GM12878 (cell line): Measurements from ENCODE around the gene B4GALT3.

Experiments
- DPF2 ChIP-seq: fragments of 450-650 bp; IDR thresholded peaks from 2 replicates; pipeline ENCODE4 v1.6.1; 2017; ENCODE audit warnings: mild to moderate bottlenecking
- FOXM1 ChIP-seq: IDR thresholded peaks from 2 replicates; pipeline ENCODE4 v1.6.1; 2012; ENCODE audit warnings: low read depth, mild to moderate bottlenecking, inconsistent platforms, low read length, moderate library complexity
- GATAD2B ChIP-seq: fragments of 450-650 bp; conservative IDR thresholded peaks from 2 replicates; pipeline ENCODE4 v1.6.1; 2017; ENCODE audit warnings: low read depth, mild to moderate bottlenecking, moderate library complexity
- JUNB ChIP-seq: IDR thresholded peaks from 2 replicates; pipeline ENCODE4 v1.6.1; 2016; ENCODE audit warnings: antibody characterized with exemption, mild to moderate bottlenecking
- MAX ChIP-seq: IDR thresholded peaks from 2 replicates; pipeline ENCODE4 v1.6.1; 2012; ENCODE audit warnings: low read depth, low read length, improper control_type of control experiment
- POLR2A ChIP-seq: IDR thresholded peaks from 2 replicates; pipeline ENCODE4 v1.6.1; 2011; ENCODE audit warnings: low read depth, mild to moderate bottlenecking, low read length
- POLR2AphosphoS5 ChIP-seq: IDR thresholded peaks from 2 replicates; pipeline ENCODE4 v1.6.1; 2011; ENCODE audit warnings: mild to moderate bottlenecking, low read length, inconsistent platforms
- SMAD1 ChIP-seq: fragments of 450-650 bp; IDR thresholded peaks from 2 replicates; pipeline ENCODE4 v1.6.1; 2018; ENCODE audit warnings: mild to moderate bottlenecking, low read depth; ENCODE audit not compliant: partially characterized antibody
- SREBF2 ChIP-seq: IDR thresholded peaks from 2 replicates; pipeline ENCODE4 v1.6.1; 2012; ENCODE audit warnings: mild to moderate bottlenecking, low read length
- ZNF207 ChIP-seq: fragments of 450-650 bp; IDR thresholded peaks from 2 replicates; pipeline ENCODE4 v1.6.1; 2014; ENCODE audit warnings: antibody characterized with exemption, mild to moderate bottlenecking, borderline replicate concordance
- ZNF384 ChIP-seq: IDR thresholded peaks from 2 replicates; pipeline ENCODE4 v1.6.1; 2012; ENCODE audit warnings: low read depth, mild to moderate bottlenecking, low read length, improper control_type of control experiment, borderline replicate concordance
- TF ChIP-seq, protein P1 (sequence below), 3 experiments: IDR thresholded peaks in 2 of 3; conservative IDR thresholded peaks in 1 of 3; 2 replicates each; pipeline ENCODE4 v1.5.1; 2011; ENCODE audit warnings: low read depth in 3 of 3, low read length in 3 of 3, mild to moderate bottlenecking in 3 of 3, control low read depth in 2 of 3, moderate library complexity in 2 of 3, inconsistent platforms in 1 of 3, mixed read lengths in 1 of 3; ENCODE audit not compliant: control insufficient read depth in 2 of 3, insufficient read depth in 1 of 3; ENCODE audit errors: extremely low read depth in 1 of 3

DNA sequence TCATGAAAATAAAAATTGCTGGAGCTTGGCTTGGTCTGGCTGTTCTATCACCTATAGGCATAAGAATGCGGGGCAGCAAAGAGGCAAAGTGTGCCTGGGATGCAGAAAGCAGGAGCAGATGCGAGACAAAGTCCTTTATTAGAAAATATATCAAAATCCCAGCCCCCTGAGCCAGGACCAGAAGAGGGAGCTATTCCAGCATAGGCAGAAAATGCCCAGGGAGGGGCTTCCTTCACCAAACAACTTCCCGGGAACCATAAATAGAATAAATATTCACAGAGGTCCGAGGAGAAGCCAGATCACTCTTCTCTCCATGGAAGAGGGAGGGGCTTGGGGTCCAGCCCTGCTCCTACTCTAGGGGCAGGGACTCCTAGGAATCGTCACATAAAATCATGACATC, 6.1 kb downstream of the B4GALT3 start:
- no peak for TF ChIP-seq SREBF2
- no peak for TF ChIP-seq ZNF207
- TF ChIP-seq POLR2AphosphoS5: no peak
- no peak for TF ChIP-seq DPF2
- TF ChIP-seq GATAD2B: no peak
- no peak for TF ChIP-seq SMAD1
- TF ChIP-seq POLR2A: no peak
- TF ChIP-seq JUNB: no peak
- no peak for TF ChIP-seq ZNF384
- TF ChIP-seq, protein P1, sequence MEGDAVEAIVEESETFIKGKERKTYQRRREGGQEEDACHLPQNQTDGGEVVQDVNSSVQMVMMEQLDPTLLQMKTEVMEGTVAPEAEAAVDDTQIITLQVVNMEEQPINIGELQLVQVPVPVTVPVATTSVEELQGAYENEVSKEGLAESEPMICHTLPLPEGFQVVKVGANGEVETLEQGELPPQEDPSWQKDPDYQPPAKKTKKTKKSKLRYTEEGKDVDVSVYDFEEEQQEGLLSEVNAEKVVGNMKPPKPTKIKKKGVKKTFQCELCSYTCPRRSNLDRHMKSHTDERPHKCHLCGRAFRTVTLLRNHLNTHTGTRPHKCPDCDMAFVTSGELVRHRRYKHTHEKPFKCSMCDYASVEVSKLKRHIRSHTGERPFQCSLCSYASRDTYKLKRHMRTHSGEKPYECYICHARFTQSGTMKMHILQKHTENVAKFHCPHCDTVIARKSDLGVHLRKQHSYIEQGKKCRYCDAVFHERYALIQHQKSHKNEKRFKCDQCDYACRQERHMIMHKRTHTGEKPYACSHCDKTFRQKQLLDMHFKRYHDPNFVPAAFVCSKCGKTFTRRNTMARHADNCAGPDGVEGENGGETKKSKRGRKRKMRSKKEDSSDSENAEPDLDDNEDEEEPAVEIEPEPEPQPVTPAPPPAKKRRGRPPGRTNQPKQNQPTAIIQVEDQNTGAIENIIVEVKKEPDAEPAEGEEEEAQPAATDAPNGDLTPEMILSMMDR (IDR thresholded peaks at IDR 0.05 in 2 of 3, conservative IDR thresholded peaks at IDR 0.05 in 1 of 3; ENCODE audit: control insufficient read depth in 2 of 3, extremely low read depth in 1 of 3, insufficient read depth in 1 of 3, low read depth in 3 of 3, low read length in 3 of 3): no peak
- TF ChIP-seq MAX: no peak
- TF ChIP-seq FOXM1: no peak
